Activated CD8-positive, alpha-beta memory T cell treated with anti-CD3 and anti-CD28 coated beads for 4 hours (primary cell): Measurements from ENCODE around the gene FBXL7.

Experiments
- DNase-seq, 2 donors: peaks; one replicate each; pipeline ENCODE4 v3.0.0-alpha.2; 2020; ENCODE audit warnings: low read depth in 2 of 2

Gene FBXL7

GRCh38 chr5:15715967-15716366 lies 216.0 kb downstream of the FBXL7 start:
- no peak for DNase-seq

DNA sequence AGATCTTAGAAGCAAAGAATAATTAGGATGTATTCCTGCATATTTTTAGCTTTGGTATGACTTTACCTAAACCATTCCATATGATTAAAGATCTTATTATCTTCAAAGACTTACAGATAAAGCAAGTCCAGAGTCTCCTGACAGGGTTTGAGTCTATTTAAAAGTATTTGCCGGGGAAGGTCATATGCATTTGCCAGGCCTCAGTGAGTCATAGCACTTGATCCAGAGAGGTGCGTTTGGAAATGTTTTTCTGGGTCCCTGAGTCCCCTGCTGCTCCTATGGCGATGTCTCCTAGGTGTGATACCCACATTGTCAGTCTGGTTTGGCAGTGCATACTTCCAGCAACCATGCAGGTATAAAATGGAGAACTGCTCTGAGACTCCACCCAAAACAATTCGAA lies 217.0 kb downstream of the FBXL7 start:
- no peak for DNase-seq

DNA sequence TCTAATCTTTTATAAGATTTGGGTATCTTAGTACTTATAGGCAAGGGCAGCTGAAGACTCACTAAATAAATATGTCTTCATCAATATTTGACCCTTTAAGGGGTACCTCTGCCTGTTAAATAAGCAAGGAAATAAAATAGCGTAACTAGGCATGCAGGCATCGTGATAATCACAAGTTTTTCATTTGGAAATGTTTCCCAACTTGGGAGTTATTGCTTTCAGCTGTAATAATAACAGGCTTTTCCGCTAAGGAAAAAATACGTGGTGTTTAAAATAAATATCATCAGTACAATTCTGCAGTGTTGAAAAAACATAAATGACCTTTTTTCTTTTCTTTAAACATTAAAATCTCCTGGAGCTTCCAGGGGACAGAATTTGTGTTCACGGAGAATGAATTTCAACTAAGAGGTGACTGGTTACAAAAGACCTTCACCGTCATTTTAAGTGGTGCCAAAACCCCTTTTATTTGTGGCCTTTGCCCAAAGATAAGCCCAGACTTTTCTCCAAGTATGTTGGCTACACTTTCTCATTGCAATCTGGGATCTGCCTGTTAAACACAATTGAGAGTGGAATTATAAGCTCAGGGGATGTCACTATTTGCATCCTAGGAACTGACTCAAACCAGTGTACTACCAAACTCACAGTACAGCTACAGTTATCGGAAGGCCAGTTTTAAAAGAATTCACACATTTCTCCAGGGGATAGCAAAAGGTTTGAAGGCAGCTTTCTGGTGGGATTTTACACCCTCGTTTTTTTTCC lies 218.6 kb downstream of the FBXL7 start:
- DNase-seq = no peak

DNA sequence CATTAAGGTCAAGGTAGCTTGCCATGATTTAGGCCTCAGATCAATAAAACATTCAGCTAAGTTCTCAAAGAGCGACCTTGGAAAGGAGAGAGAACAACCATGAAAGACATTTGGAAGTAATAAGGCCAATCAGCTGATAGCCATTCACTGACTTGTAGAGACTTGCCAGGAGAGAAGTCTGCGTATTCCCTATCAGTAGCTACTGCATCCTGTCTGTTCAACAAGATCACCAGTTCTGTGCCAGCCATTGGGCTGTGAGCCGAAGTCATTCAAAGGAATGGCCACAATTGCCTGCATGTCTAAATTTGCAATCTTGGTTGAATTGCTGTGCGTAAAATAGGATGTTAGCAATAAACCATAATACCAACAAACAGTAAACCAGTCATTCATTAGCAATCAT lies 219.8 kb downstream of the FBXL7 start:
- no peak for DNase-seq

DNA sequence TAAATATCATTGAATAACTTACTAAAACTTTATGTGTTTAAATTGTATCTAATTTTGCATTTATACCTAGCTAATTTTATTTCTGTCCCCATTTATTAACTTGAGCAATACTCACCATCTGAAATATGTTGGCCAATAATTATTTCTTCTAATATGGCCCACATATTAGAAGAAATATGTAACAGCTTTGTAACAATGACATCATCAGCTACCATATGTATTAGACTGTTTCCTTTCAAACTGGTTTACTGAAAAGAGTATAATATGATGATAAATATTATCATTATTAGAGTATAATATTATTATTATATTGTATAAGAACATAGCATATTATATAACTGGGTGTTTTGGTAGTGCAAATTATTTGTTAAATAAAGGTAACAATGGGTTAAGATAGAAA lies 220.5 kb downstream of the FBXL7 start:
- no peak for DNase-seq

DNA sequence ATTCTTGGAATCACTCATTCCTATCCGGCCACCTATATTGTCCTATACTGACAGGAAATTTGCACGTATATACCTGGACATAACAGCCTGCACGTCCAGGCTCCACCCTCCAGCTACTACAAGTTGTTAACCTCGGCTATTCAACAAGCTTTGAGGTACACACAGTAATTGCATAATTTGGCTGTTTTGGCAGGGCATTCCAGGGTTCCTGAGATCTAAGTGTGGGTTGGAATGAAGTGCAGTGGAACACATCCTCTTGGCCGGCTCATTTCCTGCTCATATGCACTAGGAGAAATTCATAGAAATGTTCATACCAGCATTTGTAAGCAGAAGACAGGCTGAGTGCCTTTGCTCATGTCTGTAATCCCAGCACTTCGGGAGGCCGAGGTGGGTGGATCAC lies 222.3 kb downstream of the FBXL7 start:
- no peak for DNase-seq

- no peak for DNase-seq
Measured at GRCh38 chr5:15727375-15727774, 227.4 kb downstream of the FBXL7 start.

- DNase-seq = no peak
Measured at GRCh38 chr5:15728811-15729210, 228.8 kb downstream of the FBXL7 start.

DNA sequence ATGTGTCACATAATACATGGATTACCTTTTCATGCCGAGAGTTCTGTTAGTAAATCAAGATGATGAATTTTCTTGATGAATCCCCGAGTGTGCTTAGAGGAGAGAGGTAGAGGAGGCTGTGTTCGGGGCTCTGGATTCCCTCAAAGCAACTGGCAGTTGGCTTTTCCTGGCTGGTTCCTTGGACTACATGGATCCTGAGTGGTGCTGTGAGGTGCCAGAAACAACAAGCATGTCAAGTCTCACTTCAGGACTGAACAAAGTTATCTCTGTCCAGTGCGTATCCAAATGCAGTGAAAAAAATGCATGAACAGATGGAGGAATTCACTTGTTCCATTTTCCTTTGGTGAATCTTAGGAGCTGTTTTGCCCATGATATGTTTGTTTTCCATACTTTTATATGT lies 231.7 kb downstream of the FBXL7 start:
- DNase-seq = no peak

GRCh38 chr5:15734058-15734457 lies 234.1 kb downstream of the FBXL7 start:
- DNase-seq = no peak

DNA sequence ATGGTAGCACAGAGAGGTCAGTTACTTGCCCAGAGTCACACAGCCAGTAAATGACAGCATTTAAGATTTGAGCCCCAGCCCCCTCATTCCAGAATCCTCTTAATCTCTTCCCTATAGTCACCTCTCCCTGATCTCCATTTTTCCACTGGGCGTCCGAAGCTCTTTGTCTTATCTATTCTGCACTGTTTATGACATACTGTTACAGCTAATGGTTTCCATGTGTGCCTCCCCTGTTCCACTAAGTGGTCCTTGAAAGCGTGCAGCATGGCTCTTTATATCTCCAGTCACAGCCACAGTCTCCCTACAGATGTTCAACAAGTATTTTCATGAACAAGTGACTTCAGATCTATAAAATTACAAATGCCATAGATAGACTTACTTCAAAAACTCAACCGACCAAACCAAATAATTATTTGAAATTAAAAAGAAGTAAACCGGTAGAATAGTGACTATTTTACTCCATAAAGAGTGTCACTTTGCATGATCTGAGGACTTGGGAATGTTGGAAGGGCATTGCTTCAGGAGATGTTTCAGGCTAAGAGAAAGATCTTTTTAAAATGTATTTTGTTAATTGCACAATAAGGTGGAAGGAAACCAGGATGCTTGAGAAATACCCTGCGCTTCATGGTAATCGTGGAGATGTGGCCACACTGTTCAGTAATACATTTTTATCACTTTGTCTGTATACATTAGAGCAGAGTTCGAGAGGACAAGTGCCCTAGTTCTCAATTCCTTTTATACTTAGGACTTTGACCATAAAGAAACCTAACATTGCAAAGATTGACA lies 237.2 kb downstream of the FBXL7 start:
- DNase-seq = no peak

DNA sequence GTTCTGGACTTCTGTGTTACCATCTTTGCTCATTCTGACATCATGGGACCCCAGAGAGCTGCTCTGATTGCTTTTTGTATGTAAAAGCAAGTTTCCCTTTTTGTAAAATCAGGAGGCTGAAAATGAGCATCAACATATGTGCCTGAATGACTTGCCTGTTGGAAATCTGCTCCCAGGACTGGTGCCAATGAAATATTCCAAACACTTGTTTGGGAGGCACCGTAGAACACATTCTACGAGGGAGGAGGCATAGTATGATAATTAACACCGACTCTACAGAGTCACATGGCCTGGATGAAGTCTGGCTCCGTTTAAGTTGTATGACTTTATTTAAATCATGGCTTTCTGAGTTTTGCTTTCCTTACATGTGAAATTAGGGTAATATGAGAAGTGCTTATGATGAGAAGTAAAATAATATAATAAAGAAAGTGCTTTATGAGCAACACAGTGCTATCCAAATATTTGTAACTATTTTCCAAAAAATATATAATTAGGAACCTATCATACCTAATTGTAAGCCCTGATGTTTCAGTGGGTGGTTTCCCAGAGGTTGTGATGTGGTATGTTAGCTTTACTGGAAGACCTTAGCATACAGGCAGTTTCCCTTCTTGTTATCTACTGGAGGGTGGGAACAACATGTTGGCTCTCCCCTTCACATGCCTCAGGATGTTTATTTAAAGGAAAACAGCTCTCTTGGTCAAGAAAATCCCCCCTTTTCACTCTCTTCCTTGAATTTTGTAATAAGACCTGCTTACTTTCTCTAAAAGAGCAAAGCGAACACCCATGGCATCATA lies 238.1 kb downstream of the FBXL7 start:
- DNase-seq = no peak

GRCh38 chr5:15740383-15740782 lies 240.4 kb downstream of the FBXL7 start:
- DNase-seq = no peak

DNA sequence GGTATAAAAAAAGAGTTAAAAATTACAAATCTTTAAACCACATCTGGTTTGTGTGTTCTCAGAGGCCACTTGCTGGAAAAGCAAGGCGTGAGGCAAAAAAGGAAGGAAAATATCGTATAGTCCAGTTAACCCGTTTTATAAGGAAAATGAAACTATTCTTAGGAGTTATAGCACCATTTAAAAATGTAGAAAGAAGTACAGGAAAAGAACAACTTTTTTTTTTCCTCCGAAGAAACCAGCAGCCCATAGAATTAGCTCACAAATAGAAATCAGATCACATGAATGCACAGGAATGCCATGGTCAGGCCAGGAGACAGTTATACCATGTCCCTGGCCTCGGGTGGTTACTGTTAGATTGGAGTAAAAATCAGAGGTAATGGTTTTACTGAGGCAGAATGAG lies 241.6 kb downstream of the FBXL7 start:
- DNase-seq = no peak

- no peak for DNase-seq
Measured at GRCh38 chr5:15746833-15747232, 246.9 kb downstream of the FBXL7 start.

DNA sequence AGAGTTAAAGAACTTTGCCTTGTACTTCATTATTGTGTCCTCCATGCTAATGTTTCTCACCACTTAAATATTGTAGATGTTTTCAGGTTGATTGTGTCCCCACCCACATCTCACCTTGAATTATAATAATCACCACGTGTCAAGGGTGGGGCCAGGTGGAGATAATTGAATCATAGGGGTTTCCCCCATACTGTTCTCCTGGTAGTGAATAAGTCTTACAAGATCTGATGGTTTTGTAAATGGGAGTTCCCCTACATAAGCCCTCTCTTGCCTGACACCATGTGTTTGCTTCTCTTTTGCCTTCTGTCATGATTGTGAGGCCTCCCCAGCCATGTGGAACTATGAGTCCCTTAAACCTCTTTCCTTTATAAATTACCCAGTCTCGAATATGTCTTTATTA lies 248.3 kb downstream of the FBXL7 start:
- DNase-seq = no peak

DNA sequence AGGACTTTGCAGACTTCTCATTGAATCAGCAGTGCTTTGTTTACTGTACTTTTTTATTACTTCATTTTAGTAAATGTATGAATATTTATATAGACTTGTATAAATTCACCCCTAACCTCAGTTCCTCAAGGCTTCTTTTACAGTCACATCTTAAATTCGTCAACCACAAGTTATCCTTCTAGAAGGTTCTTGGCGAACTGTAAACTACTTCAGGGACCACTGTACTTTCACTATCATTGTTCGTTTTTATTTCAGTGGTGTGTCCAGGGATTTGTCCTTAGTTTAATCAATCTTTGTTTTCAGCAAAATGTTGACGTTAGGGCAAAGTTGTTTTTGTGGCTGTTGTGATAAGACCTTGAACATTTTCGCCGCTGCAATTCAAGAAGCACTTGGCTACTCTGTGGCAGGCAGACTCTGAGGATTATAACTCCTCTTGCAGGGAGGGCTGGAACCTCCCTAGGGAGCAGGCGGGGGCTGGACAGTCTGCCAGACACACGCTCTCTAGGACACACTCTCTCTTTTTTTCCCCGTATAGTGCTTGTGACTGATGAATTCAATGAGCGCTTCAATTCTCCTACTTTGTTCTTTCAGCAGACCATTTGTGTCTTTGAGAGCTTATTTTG lies 252.8 kb downstream of the FBXL7 start:
- no peak for DNase-seq

DNA sequence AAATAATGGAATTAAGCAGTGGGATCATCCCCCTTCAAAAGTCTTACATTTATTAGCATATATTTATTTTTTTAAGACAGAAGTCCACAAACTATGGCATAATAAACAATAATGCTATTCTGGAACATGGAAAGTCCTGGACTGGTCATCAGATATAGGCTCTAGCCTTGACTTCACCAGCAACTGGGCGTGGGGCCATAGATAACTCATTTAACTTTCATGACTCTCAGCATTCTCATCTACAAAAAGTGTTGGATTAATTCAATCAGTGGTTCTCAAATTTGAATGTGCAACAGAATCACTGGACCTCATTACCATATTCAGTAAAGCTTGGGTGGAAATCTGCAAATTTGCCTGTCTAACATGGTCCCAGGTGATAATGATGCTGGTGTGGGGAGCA lies 253.8 kb downstream of the FBXL7 start:
- DNase-seq = no peak

GRCh38 chr5:15757103-15757502 lies 257.1 kb downstream of the FBXL7 start:
- DNase-seq = no peak

DNA sequence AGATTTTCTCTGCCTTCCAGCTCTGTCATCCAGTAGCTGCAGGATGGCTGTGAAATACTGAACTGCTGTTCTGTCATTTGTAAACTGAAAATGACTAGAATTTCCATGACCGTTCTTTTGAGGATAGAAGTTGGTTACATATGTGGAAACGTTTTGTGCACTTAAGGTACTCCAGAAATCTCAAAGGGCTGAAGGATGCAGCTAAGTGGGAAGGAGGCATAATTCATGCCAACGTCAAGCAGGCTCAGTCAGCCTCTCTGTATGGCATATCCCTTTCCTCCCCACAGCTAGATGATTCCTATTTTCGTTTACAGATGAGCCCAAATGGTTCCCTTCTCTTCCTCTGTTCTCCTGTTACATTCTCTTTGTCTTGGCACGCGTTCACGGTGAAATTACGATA lies 257.6 kb downstream of the FBXL7 start:
- no peak for DNase-seq

GRCh38 chr5:15762668-15763067 lies 262.7 kb downstream of the FBXL7 start:
- no peak for DNase-seq

GRCh38 chr5:15763754-15764153 lies 263.8 kb downstream of the FBXL7 start:
- DNase-seq = no peak
